HG02759 (cell line): Measurements from ENCODE around the gene FBXO47.

Experiments
- ATAC-seq: cut with Tn5 transposase; IDR thresholded peaks from one replicate; pipeline ENCODE4 v1.9.1; 2021; ENCODE audit warnings: mild to moderate bottlenecking, moderate library complexity; ENCODE audit not compliant: unreplicated experiment

FBXO47 gene

DNA sequence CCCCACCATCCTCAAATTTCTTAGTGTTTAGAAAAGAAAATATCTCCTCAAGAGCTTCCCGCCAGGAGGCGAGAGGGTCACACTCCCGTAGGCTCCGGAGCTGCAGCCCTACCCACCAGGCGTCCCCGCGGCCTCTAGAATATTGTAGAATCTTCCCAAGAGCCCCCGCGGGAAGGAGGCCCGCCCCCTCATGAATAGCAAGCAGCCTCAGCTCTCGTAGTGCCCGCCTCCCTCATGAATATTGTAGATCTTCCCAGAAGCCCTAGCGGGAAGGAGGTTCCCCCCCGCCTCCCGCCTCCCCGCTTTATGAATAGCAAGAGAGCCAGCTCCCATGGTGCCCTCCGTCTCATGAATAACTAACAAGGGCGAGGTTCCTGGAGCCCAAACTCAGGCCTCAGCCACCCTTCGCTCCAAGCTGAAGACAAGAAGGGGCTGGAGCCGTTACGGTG lies at the start of gene FBXO47:
Gene FBXO47 (minus strand): TSS at position 114 of the 449 bp plus-strand sequence. CDS start 4,378 bp downstream, outside the sequence.
- peak; percentile 61 for ATAC-seq

DNA sequence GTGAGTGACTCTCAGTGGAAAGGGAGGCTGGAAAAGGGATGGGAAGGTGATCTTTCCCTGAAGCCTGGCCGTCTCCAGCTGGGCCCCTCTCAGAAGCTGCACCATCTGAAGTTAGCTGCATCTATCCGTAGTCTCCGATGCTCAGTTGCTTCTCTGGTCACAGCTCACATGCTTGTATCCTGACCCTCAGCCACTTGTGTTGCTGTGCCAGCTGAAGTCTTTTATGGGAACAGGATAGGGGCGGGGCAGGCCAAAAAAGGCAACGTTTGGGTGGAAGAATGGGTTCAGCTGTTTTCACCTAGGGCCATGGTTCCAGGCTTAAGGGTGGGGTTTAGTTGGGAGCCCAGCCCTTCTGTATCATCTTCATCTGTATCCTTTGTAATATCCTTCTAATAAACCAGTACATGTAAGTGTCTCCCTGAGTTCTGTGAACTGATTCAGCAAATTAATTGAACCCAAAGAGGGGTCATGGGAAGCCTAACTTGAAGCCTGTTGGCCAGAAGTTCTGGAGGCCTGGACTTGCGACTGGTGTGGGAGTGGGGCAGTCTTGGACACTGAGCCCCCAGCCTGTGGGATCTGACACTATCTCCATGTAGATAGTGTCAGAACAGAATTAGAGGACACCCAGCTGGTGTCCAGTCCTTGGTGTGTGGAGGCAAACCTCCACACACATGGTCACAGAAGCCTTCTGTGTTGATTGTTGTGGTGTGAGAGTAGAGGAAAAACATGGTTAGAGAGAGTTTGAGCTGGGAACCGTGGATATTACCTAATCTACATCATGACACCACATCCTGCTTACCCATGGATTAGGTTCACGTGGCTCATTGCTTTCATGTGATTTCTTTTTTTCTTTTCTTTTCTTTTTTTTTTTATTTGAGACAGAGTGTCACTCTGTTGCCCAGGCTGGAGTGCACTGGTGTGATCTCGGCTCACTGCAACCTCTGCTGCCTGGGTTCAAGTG lies 49.3 kb upstream of the FBXO47 start:
- no peak for ATAC-seq

DNA sequence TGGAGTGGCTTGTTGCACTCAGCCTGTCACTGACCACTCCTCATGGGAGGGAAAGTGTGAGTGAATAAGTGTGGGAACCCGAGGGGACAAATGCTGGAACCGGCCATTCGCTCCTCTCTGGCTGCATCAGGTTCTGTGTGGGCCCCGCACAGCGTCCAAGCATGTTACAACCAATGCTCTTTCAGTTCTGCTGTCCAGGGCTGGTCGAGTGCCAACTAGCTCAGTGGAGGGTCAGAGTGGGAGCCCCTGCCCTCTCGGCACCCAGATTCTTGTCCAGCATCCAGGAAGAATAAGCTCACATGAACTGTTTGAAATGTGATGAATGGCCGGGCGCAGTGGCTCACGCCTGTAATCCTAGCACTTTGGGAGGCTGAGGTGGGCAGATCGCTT lies 48.3 kb upstream of the FBXO47 start:
- ATAC-seq, result no peak

- ATAC-seq, result no peak
These were observed 47.8 kb upstream of the FBXO47 start for GRCh38 chr17:39014795-39015545.

- ATAC-seq, result no peak
These were observed 47.0 kb upstream of the FBXO47 start for GRCh38 chr17:39014044-39014794.

DNA sequence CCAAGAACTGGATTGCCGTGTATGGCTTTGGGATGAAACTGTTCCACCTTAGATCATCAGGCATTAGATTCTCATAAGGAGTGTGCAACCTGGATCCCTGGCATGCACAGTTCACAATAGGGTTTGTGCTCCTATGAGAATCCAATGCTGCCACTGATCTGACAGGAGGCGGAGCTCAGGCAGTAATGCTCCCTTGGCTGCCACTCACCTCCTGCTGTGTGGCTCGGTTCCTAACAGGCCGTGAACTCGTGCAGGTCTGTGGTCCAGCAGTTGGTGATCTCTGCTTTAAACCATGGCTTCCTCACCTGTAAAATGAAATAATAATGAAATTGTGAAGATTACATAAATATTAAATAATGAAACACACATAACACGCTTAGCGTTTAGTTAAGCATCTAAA lies 45.5 kb upstream of the FBXO47 start:
- no peak for ATAC-seq

DNA sequence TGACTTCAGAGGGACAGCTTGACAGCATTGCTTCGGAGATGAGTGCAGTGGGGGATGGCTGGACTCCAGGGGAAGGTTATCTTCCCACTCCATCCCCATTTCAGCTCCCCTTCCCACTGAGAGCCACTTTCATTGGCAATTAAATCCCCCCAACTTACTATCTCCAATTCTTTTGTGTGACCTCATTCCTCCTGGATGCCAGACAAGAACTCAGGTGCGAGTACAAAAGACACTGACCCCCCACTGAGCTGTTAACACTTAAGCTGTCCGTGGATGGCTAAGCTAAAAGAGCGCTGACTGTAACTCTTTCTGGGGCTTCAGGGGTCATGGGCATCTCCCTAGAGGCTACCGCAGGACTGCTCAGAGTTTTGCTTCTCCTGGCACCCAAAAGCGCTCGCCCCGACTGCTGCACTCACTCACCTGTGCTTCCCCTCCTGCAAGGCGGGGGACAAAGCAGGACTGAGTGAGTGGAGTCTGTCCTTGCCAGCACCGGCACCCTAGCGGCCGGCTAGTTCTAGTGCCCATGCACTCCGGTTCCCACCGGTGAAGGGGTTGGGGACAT lies 44.8 kb upstream of the FBXO47 start:
- no peak for ATAC-seq

- no peak for ATAC-seq
These were observed 42.4 kb upstream of the FBXO47 start for GRCh38 chr17:39009581-39010001.

DNA sequence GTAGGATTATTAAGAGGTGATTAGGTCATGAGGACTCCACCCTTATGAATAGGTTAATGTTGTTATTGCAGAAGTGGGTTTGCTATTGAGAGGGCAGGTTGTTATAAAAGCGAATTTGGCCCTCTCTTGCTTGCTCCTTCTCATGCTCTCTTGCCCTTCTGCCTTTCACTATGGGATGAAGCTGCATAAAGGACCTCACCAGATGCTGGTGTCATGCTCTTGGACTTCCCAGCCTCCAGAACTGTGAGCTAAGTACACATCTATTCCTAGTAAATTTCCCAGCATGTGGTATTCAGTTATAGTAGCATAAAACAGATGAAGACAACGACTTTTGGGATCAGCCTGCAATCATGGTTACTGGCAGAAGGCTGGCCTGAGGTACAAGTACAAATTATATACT lies 41.4 kb upstream of the FBXO47 start:
- ATAC-seq, result no peak

GRCh38 chr17:39002991-39003715 lies 36.0 kb upstream of the FBXO47 start:
- no peak for ATAC-seq

- no peak for ATAC-seq
These were observed 34.8 kb upstream of the FBXO47 start for GRCh38 chr17:39001703-39002637.

- ATAC-seq, result no peak
These were observed 32.9 kb upstream of the FBXO47 start for GRCh38 chr17:39000021-39000601.

GRCh38 chr17:38996660-38997337 lies 29.6 kb upstream of the FBXO47 start:
- no peak for ATAC-seq

GRCh38 chr17:38994026-38994425 lies 26.8 kb upstream of the FBXO47 start:
- no peak for ATAC-seq

- ATAC-seq, result no peak
These were observed 17.5 kb upstream of the FBXO47 start for GRCh38 chr17:38984666-38985065.

DNA sequence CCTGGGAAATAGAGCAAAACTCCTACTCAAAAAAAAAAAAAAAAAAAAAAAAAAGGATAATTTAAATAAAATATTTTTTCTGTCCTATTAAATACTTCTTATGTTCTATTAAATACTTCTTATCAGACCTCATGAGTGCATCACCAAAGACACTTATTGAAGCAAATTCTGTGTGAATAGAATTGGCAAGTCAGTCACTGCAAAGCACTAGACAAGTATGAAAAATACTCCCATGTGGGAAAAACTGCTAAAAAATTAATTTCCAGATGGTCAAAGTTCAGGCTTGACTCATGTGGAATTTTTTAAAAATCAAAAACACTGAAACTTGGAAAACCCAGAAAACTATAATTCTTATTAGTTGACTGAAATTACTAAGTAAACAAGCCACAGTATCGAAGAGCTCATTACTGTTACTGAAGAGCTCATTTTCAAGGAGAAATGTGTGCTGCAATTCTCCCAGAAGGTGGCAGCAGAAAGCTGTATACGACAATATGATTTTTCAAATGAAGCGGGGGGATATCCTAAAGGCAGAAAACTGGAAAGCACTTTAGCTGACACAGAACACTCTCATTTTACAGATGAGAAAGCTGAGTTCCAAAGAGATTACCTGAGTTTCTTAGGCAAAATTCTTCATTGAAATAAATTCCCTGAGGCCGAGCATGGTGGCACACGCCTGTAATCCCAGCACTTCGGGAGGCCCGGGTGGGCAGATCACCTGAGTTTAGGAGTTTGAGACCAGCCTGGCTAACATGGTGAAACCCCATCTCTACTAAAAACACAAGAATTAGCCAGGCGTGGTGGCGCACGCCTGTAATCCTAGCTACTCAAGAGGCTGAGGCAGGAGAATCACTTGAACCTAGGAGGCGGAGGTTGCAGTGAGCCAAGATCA lies 15.9 kb upstream of the FBXO47 start:
- no peak for ATAC-seq

- no peak for ATAC-seq
These were observed 14.4 kb upstream of the FBXO47 start for GRCh38 chr17:38981636-38982035.
